Left forelimb (tissue), 1 donor: Measurements from ENCODE around the gene SUPT16H.
"Not testable (repeated sequence)": the region's sequence is repeated elsewhere in the genome, so short reads cannot be mapped to it uniquely, and the experiment has no call there.

Experiments
- DNase-seq: peaks from one replicate; pipeline ENCODE4 v3.0.0-alpha.2; 2018; ENCODE audit warnings: low spot score

The SUPT16H gene

GRCh38 chr14:21383848-21384493, at the start of gene SUPT16H:
SUPT16H (minus strand) TSS chr14:21384019; CDS start chr14:21383927, 92 bp downstream.
- peak; percentile 95 for DNase-seq

- no peak for DNase-seq
Observed at GRCh38 chr14:21431126-21431525, 47.3 kb upstream of the SUPT16H start.

- DNase-seq = no peak
Observed at GRCh38 chr14:21428930-21429329, 45.1 kb upstream of the SUPT16H start.

- no peak for DNase-seq
Observed at GRCh38 chr14:21426692-21427091, 42.9 kb upstream of the SUPT16H start.

GRCh38 chr14:21419528-21419927, 35.7 kb upstream of the SUPT16H start:
- no peak for DNase-seq

GRCh38 chr14:21415329-21415728, 31.5 kb upstream of the SUPT16H start:
- DNase-seq = no peak

GRCh38 chr14:21414137-21414631, 30.4 kb upstream of the SUPT16H start:
- DNase-seq = no peak

GRCh38 chr14:21408147-21408546, 24.3 kb upstream of the SUPT16H start:
- no peak for DNase-seq

- DNase-seq = no peak
Observed at GRCh38 chr14:21406213-21406612, 22.4 kb upstream of the SUPT16H start.

- DNase-seq = no peak
Observed at GRCh38 chr14:21405097-21405496, 21.3 kb upstream of the SUPT16H start.

GRCh38 chr14:21399311-21399870, 15.6 kb upstream of the SUPT16H start:
- no peak for DNase-seq

- no peak for DNase-seq
Observed at GRCh38 chr14:21398901-21399300, 15.1 kb upstream of the SUPT16H start.

- DNase-seq = no peak
Observed at GRCh38 chr14:21395450-21395849, 11.6 kb upstream of the SUPT16H start.

- no peak for DNase-seq
Observed at GRCh38 chr14:21385188-21385904, 1.5 kb upstream of the SUPT16H start.

GRCh38 chr14:21384494-21384851, 654 bp upstream of the SUPT16H start:
- no peak for DNase-seq

GRCh38 chr14:21382886-21383847, 652 bp downstream of the SUPT16H start:
- DNase-seq = peak; percentile 66

GRCh38 chr14:21382095-21382494, 1.7 kb downstream of the SUPT16H start:
- DNase-seq = no peak

GRCh38 chr14:21379338-21379737, 4.5 kb downstream of the SUPT16H start:
- DNase-seq = no peak

- DNase-seq = no peak
Observed at GRCh38 chr14:21373980-21374379, 9.8 kb downstream of the SUPT16H start.

- not testable (repeated sequence) for DNase-seq
Observed at GRCh38 chr14:21372814-21373213, 11.0 kb downstream of the SUPT16H start.

GRCh38 chr14:21369949-21370679, 13.7 kb downstream of the SUPT16H start:
- no peak for DNase-seq
